ENCODE measurements around the gene TTC33.

DNA sequence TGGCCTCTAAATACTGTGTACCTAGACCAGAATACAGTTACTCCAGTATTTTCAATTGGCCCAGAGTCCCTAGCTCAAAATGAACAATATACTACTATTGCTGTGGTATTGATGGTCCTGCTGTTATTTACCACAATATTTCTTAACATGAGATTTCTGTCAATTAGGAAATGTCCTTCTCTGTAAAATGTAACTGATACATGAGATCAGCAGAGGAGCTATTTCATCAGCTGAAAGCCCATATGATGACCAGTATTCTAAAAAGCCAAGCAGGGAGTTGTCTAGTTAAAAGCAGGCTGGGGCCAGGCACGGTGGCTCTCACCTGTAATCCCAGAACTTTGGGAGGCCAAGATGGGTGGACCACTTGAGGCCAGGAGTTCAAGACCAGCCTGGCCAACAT is 263.7 kb downstream of the TTC33 start:
- TF ChIP-seq POLR2A (IDR thresholded peaks at IDR 0.05) = no peak
- no peak for TF ChIP-seq CTCF (IDR thresholded peaks at IDR 0.05)

Data from right lobe of liver (tissue), 4 donors.